Esophagus squamous epithelium (tissue), 4 donors: Measurements from ENCODE around the gene NOP16.

Source experiments
- POLR2A ChIP-seq, 4 donors: fragments of 450-650 bp; IDR thresholded peaks; one replicate each; pipeline ENCODE4 v1.6.1; 2017; ENCODE audit warnings: antibody characterized with exemption in 4 of 4, mild to moderate bottlenecking in 4 of 4, moderate library complexity in 3 of 4
- TF ChIP-seq, protein P1 (sequence below), 6 experiments: fragments of 450-650 bp in 4 of 6; fragments of 200-600 bp in 2 of 6; sonication (generic) in 2 of 6; IDR thresholded peaks; one replicate each; pipeline ENCODE4 v1.5.1; 2016 to 2019; ENCODE audit warnings: antibody characterized with exemption in 6 of 6, mild to moderate bottlenecking in 4 of 6, moderate library complexity in 4 of 6

DNA sequence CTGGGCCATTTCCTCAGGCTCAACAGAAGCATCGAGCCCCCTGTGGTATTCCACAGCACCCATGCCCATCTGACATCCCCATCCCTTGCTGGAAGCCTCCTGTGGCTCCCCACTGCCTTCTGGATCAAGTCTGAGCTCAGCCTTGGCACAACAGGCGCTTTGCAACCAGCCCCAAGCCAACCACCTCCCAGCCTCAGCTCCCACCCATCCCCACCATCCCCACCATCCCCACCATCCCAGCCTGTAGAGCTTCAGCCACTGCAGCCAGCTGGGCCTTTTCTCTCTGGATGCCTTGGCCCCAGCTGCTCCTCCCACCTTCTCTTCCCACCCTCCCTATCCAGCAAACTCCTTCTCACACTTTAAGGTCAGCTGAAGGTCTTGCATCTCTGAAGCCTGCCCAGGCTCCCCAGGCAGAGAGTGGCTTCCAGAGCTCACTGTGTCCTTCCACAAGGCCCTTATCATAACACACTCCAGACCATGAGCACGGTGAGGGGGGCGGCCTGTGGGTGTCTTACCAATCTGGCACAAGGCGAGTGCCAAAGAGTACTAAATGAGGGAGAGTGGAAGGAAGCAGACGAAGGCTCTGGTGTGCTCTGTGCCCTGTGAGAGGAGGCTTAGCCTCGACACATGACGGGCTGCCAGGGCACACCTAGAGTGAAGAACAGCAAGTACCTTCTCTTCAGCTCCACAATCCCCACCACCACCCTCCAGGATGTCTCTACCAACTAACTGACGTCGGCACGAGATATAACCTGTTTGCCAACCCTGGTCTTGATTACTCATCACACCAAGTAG is 6.7 kb upstream of the NOP16 start:
- TF ChIP-seq, protein P1, sequence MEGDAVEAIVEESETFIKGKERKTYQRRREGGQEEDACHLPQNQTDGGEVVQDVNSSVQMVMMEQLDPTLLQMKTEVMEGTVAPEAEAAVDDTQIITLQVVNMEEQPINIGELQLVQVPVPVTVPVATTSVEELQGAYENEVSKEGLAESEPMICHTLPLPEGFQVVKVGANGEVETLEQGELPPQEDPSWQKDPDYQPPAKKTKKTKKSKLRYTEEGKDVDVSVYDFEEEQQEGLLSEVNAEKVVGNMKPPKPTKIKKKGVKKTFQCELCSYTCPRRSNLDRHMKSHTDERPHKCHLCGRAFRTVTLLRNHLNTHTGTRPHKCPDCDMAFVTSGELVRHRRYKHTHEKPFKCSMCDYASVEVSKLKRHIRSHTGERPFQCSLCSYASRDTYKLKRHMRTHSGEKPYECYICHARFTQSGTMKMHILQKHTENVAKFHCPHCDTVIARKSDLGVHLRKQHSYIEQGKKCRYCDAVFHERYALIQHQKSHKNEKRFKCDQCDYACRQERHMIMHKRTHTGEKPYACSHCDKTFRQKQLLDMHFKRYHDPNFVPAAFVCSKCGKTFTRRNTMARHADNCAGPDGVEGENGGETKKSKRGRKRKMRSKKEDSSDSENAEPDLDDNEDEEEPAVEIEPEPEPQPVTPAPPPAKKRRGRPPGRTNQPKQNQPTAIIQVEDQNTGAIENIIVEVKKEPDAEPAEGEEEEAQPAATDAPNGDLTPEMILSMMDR (IDR thresholded peaks at IDR 0.05), result no peak
- TF ChIP-seq POLR2A (IDR thresholded peaks at IDR 0.05), result no peak
